Measurements from ENCODE around the gene GNRH2. TPM values are rescaled to one million over a fixed set of nuclear protein-coding genes. Genes with fewer than 3 reads are reported as not detected.

Gene GNRH2
- polyA plus RNA-seq, 1 of the 3 experiments (the other 2 are of a cell fraction), result 0.58 TPM

GRCh38 chr20:3042625-3043024 lies 797 bp upstream of the GNRH2 start:
- Histone ChIP-seq H3K27me3 (ENCODE audit: insufficient read depth) (no peaks in the 10 kb centered on the region), H3K27ac (ENCODE audit: low read depth in 2 of 2, low read length in 1 of 2) (no peak overlapping the region), H3K9me3 (no peaks in the 10 kb centered on the region), H3K4me2 (no peak overlapping the region), H3K79me2 (ENCODE audit: insufficient read depth) (peaks cover 16% of the 10 kb centered on the region), H3K9me2 (no peaks in the 10 kb centered on the region), H2AFZ (ENCODE audit: low read depth) (no peak overlapping the region), H3K36me3 (replicated peaks in 1 of 2; ENCODE audit: control insufficient read depth in 1 of 2, insufficient read depth in 2 of 2, low read length in 1 of 2) (peaks cover 3 to 29% of the 10 kb centered on the region in 2 experiments), H3K4me3 (ENCODE audit: low read depth in 2 of 2, low read length in 1 of 2) (no peak overlapping the region), H4K20me1 (ENCODE audit: insufficient read depth) (0 out of 2 replicates have a peak, but pooled peaks cover 4% of the 10 kb centered on the region), H3K4me1 (ENCODE audit: control insufficient read depth in 1 of 2, insufficient read depth in 2 of 2, low read depth in 1 of 2, low read length in 1 of 2) (peaks cover 5 to 11% of the 10 kb centered on the region in 2 experiments; a peak in 2 of 4 replicates), H3F3A (replicated peaks; ENCODE audit: insufficient read depth) (peaks cover under 1% of the 10 kb centered on the region), H3K9ac (no peak overlapping the region)
- ChIA-PET CTCF (interaction anchor here (1.3 kb wide), 1 partner anchor 11 kb away, joined by 5 read pairs; no protein-coding TSS in a partner anchor), POLR2A (no interaction called here)
- 97% methylated on average over 5 of the region's 5 CpGs for WGBS (ENCODE audit: low lambda C conversion rate)
- DNase-seq, result no peak
- TF ChIP-seq FOXJ3 (CRISPR knock-in tag; IDR thresholded peaks at IDR 0.05) (no peak), USF1 (IDR thresholded peaks at IDR 0.05; ENCODE audit: borderline replicate concordance, low read depth) (no peak), REST (IDR thresholded peaks at IDR 0.05; ENCODE audit: low read depth, low read length) (no peak), MAX (IDR thresholded peaks at IDR 0.05; ENCODE audit: low read depth) (no peak), CHD2 (IDR thresholded peaks at IDR 0.05; ENCODE audit: low read length, partially characterized antibody) (no peak), NFIC (IDR thresholded peaks at IDR 0.05; ENCODE audit: borderline replicate concordance) (no peak), PBX3 (IDR thresholded peaks at IDR 0.05) (no peak), FOXM1 (IDR thresholded peaks at IDR 0.05; ENCODE audit: low read depth) (no peak), YY1 (IDR thresholded peaks at IDR 0.05; ENCODE audit: low read depth) (no peak), NRF1 (IDR thresholded peaks at IDR 0.05; ENCODE audit: low read depth, low read length) (no peak), ELF1 (IDR thresholded peaks at IDR 0.05) (no peak), JUND (IDR thresholded peaks at IDR 0.05) (no peak), USF2 (IDR thresholded peaks at IDR 0.05; ENCODE audit: borderline replicate concordance, low read depth, low read length) (no peak), TEAD4 (IDR thresholded peaks at IDR 0.05; ENCODE audit: borderline replicate concordance, insufficient read depth) (no peak), IRF3 (IDR thresholded peaks at IDR 0.05; ENCODE audit: low read depth, low read length) (no peak)
